OCI-LY1 (cell line): Measurements from ENCODE around the gene HAS3.

Experiments
- EZH2 ChIP-seq: fragments of 200-600 bp; sonication (generic), shearing (Covaris generic); IDR thresholded peaks from 2 replicates; pipeline ENCODE4 v1.8.0; 2017; ENCODE audit warnings: borderline replicate concordance, mixed run types, mild to moderate bottlenecking, antibody characterized with exemption, low read length, moderate library complexity, mixed read lengths
- TF ChIP-seq, protein P1 (sequence below): fragments of 200-600 bp; sonication (generic), shearing (Covaris generic); IDR thresholded peaks from 2 replicates; pipeline ENCODE4 v1.5.1; 2017; ENCODE audit warnings: mild to moderate bottlenecking, antibody characterized with exemption, low read length, moderate library complexity, mixed read lengths

DNA sequence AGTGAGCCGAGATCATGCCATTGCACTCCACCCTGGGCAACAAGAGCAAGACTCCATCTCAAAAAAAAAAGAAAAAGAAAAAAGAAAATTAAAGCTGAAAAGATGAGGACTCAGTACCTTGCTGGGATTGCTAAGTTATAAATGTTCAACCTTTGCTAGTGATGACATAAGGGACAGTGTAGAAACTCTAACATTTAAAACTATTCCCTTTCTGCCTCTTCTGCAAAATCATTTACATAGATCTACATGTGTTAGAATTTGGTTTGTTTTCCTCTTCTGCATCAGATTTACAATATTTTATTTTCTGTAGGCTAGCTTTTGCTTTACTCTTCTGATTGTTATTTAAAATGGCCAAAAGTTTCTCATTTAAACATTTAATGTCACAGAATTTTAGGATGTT lies 49.5 kb upstream of the HAS3 start:
- TF ChIP-seq, protein P1, sequence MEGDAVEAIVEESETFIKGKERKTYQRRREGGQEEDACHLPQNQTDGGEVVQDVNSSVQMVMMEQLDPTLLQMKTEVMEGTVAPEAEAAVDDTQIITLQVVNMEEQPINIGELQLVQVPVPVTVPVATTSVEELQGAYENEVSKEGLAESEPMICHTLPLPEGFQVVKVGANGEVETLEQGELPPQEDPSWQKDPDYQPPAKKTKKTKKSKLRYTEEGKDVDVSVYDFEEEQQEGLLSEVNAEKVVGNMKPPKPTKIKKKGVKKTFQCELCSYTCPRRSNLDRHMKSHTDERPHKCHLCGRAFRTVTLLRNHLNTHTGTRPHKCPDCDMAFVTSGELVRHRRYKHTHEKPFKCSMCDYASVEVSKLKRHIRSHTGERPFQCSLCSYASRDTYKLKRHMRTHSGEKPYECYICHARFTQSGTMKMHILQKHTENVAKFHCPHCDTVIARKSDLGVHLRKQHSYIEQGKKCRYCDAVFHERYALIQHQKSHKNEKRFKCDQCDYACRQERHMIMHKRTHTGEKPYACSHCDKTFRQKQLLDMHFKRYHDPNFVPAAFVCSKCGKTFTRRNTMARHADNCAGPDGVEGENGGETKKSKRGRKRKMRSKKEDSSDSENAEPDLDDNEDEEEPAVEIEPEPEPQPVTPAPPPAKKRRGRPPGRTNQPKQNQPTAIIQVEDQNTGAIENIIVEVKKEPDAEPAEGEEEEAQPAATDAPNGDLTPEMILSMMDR, result no peak
- TF ChIP-seq EZH2, result no peak
